Parathyroid adenoma (tissue), 2 donors: ENCODE results near the gene PGM2.

Experiments
- H2AFZ ChIP-seq: fragments of 300-600 bp; sonication (generic); one replicate; pipeline ENCODE4 v1.7.0; 2017; ENCODE audit warnings: antibody characterized with exemption, mild to moderate bottlenecking
- H3K27ac ChIP-seq: fragments of 300-600 bp; sonication (generic); one replicate; pipeline ENCODE4 v1.7.0; 2017
- H3K27me3 ChIP-seq: fragments of 300-600 bp; sonication (generic); one replicate; pipeline ENCODE4 v1.7.0; 2017; ENCODE audit warnings: low read length; ENCODE audit not compliant: control insufficient read depth, insufficient read depth
- H3K36me3 ChIP-seq: fragments of 300-600 bp; sonication (generic); one replicate; pipeline ENCODE4 v1.7.0; 2017; ENCODE audit warnings: low read length; ENCODE audit not compliant: control insufficient read depth, insufficient read depth
- H3K4me1 ChIP-seq: fragments of 300-600 bp; sonication (generic); one replicate; pipeline ENCODE4 v1.7.0; 2017; ENCODE audit warnings: control low read depth
- H3K4me2 ChIP-seq: fragments of 300-600 bp; sonication (generic); one replicate; pipeline ENCODE4 v1.7.0; 2017; ENCODE audit warnings: low read length
- H3K4me3 ChIP-seq: fragments of 300-600 bp; sonication (generic); one replicate; pipeline ENCODE4 v1.7.0; 2017; ENCODE audit warnings: low read depth, low read length
- H3K79me2 ChIP-seq: fragments of 300-600 bp; sonication (generic); one replicate; pipeline ENCODE4 v1.7.0; 2017; ENCODE audit warnings: control low read depth
- H3K9ac ChIP-seq: fragments of 300-600 bp; sonication (generic); one replicate; pipeline ENCODE4 v1.7.0; 2017; ENCODE audit warnings: mild to moderate bottlenecking
- H3K9me3 ChIP-seq: fragments of 300-600 bp; sonication (generic); one replicate; pipeline ENCODE4 v1.7.0; 2017; ENCODE audit warnings: low read length; ENCODE audit not compliant: control insufficient read depth
- CTCF ChIP-seq: fragments of 300-600 bp; sonication (generic); IDR thresholded peaks from one replicate; pipeline ENCODE4 v1.7.0; 2017; ENCODE audit warnings: antibody characterized with exemption, mild to moderate bottlenecking
- donor health status: primary hyperparathyroidism.

The PGM2 gene

GRCh38 chr4:37867102-37867501 lies 40.6 kb downstream of the PGM2 start:
- no peaks in the 10 kb centered on the region for H3K9me3 ChIP-seq
- H2AFZ ChIP-seq: no peak overlapping the region
- H3K4me2 ChIP-seq: no peak overlapping the region
- H3K27ac ChIP-seq: no peak overlapping the region
- H3K9ac ChIP-seq: no peak overlapping the region
- no peak overlapping the region for H3K4me3 ChIP-seq
- TF ChIP-seq CTCF: no peak
- no peaks in the 10 kb centered on the region for H3K36me3 ChIP-seq
- H3K27me3 ChIP-seq: no peaks in the 10 kb centered on the region
- no peaks in the 10 kb centered on the region for H3K79me2 ChIP-seq
- H3K4me1 ChIP-seq: no peaks in the 10 kb centered on the region

GRCh38 chr4:37868238-37868637 lies 41.8 kb downstream of the PGM2 start:
- H3K4me2 ChIP-seq: no peak overlapping the region
- H3K79me2 ChIP-seq: no peaks in the 10 kb centered on the region
- H2AFZ ChIP-seq: no peak overlapping the region
- H3K4me1 ChIP-seq: no peaks in the 10 kb centered on the region
- no peaks in the 10 kb centered on the region for H3K36me3 ChIP-seq
- no peak overlapping the region for H3K27ac ChIP-seq
- H3K27me3 ChIP-seq: no peaks in the 10 kb centered on the region
- H3K4me3 ChIP-seq: no peak overlapping the region
- no peaks in the 10 kb centered on the region for H3K9me3 ChIP-seq
- TF ChIP-seq CTCF: no peak
- no peak overlapping the region for H3K9ac ChIP-seq

GRCh38 chr4:37872310-37872988 lies 46.0 kb downstream of the PGM2 start:
- H3K4me2 ChIP-seq: no peak overlapping the region
- no peaks in the 10 kb centered on the region for H3K27me3 ChIP-seq
- no peaks in the 10 kb centered on the region for H3K36me3 ChIP-seq
- no peak overlapping the region for H2AFZ ChIP-seq
- no peak overlapping the region for H3K4me3 ChIP-seq
- H3K9ac ChIP-seq: no peak overlapping the region
- TF ChIP-seq CTCF: no peak
- no peaks in the 10 kb centered on the region for H3K79me2 ChIP-seq
- no peaks in the 10 kb centered on the region for H3K9me3 ChIP-seq
- no peak overlapping the region for H3K27ac ChIP-seq
- no peaks in the 10 kb centered on the region for H3K4me1 ChIP-seq

- no peaks in the 10 kb centered on the region for H3K9me3 ChIP-seq
- TF ChIP-seq CTCF: no peak
- H3K9ac ChIP-seq: no peak overlapping the region
- no peak overlapping the region for H3K4me3 ChIP-seq
- H3K4me2 ChIP-seq: no peak overlapping the region
- H2AFZ ChIP-seq: no peak overlapping the region
- H3K4me1 ChIP-seq: no peaks in the 10 kb centered on the region
- no peaks in the 10 kb centered on the region for H3K36me3 ChIP-seq
- no peak overlapping the region for H3K27ac ChIP-seq
- no peaks in the 10 kb centered on the region for H3K79me2 ChIP-seq
- H3K27me3 ChIP-seq: no peaks in the 10 kb centered on the region
These were observed 46.9 kb downstream of the PGM2 start for GRCh38 chr4:37873386-37873785.

GRCh38 chr4:37876156-37876555 lies 49.7 kb downstream of the PGM2 start:
- Histone ChIP-seq H3K27ac (no peak overlapping the region), H3K27me3 (no peaks in the 10 kb centered on the region), H3K4me3 (no peak overlapping the region), H2AFZ (no peak overlapping the region), H3K4me1 (no peaks in the 10 kb centered on the region), H3K9me3 (no peaks in the 10 kb centered on the region), H3K4me2 (no peak overlapping the region), H3K36me3 (no peaks in the 10 kb centered on the region), H3K9ac (no peak overlapping the region), H3K79me2 (no peaks in the 10 kb centered on the region)
- no peak for TF ChIP-seq CTCF
